Endodermal cell (in vitro differentiated cells): Measurements from ENCODE around the gene NENF. TPM values are rescaled to one million over a fixed set of nuclear protein-coding genes. Genes with fewer than 3 reads are reported as not detected.

ENCODE experiments used
- DNase-seq: peaks from one replicate; pipeline ENCODE4 v3.0.0-alpha.2; 2017
- H3K27ac ChIP-seq: 2 replicates; pipeline ENCODE4 v1.5.1; 2013; ENCODE audit warnings: mild to moderate bottlenecking, low read depth, low read length, moderate library complexity
- H3K27me3 ChIP-seq: 2 replicates; pipeline ENCODE4 v1.6.1; 2013; ENCODE audit warnings: mild to moderate bottlenecking, low read length, moderate library complexity; ENCODE audit not compliant: insufficient read depth, control insufficient read depth, poor library complexity, severe bottlenecking
- H3K36me3 ChIP-seq: 2 replicates; pipeline ENCODE4 v1.7.0; 2013; ENCODE audit warnings: mild to moderate bottlenecking, low read length, moderate library complexity; ENCODE audit not compliant: control insufficient read depth, insufficient read depth
- H3K4me1 ChIP-seq: one replicate; pipeline ENCODE4 v1.7.0; 2013; ENCODE audit warnings: low read length; ENCODE audit not compliant: control insufficient read depth, insufficient read depth
- H3K4me3 ChIP-seq: 2 replicates; pipeline ENCODE4 v1.5.1; 2013; ENCODE audit warnings: mild to moderate bottlenecking, low read length, moderate library complexity
- H3K9ac ChIP-seq: 2 replicates; pipeline ENCODE4 v1.6.1; 2013; ENCODE audit warnings: mild to moderate bottlenecking, low read length, moderate library complexity; ENCODE audit not compliant: poor library complexity, severe bottlenecking; ENCODE audit errors: extremely low read depth
- H3K9me3 ChIP-seq: 2 replicates; pipeline ENCODE4 v1.6.1; 2013; ENCODE audit warnings: mild to moderate bottlenecking, low read length, moderate library complexity; ENCODE audit not compliant: control insufficient read depth
- H3K27ac Mint-ChIP-seq: 2 replicates; pipeline ENCODE4 v1.8.0; 2020; ENCODE audit warnings: mixed read lengths
- H3K27me3 Mint-ChIP-seq: 2 replicates; pipeline ENCODE4 v1.8.0; 2021; ENCODE audit warnings: mild to moderate bottlenecking, mixed read lengths; ENCODE audit not compliant: insufficient read depth
- H3K36me3 Mint-ChIP-seq: 2 replicates; pipeline ENCODE4 v1.8.0; 2020; ENCODE audit warnings: low read depth, mixed read lengths
- H3K4me1 Mint-ChIP-seq: 2 replicates; pipeline ENCODE4 v1.8.0; 2020; ENCODE audit warnings: mixed read lengths
- H3K4me3 Mint-ChIP-seq: 2 replicates; pipeline ENCODE4 v1.8.0; 2020; ENCODE audit warnings: mild to moderate bottlenecking, moderate library complexity, mixed read lengths
- H3K9me3 Mint-ChIP-seq: 2 replicates; pipeline ENCODE4 v1.8.0; 2020; ENCODE audit warnings: mild to moderate bottlenecking, mixed read lengths
- WGBS, 2 experiments: methylation state at CpG; one replicate each; pipeline versions ENCODE4 v1.1.5 to v1.1.7; 2013; ENCODE audit warnings: missing lambda C conversion rate in 2 of 2, mixed read lengths in 1 of 2; ENCODE audit not compliant: insufficient coverage in 1 of 2, insufficient read length in 1 of 2; 5-methylcytosine and 5-hydroxymethylcytosine counted together
- total RNA-seq, 2 donors: library from RNA; stranded (reverse); fragmentation: NEBNext Ultra II Directional in 1 of 2; extraction: Animal tissue kit (Norgen Biotek cat#: 25700) in 1 of 2; gene quantifications; 2 replicates in 1 of 2; 3 replicates in 1 of 2; pipeline ENCODE4 v1.2.1, GENCODE V29; 2021
- TF ChIP-seq, protein P1 (sequence below): fragments of 200-600 bp; sonication (generic); conservative IDR thresholded peaks from 2 replicates; pipeline ENCODE4 v1.5.0; 2021; ENCODE audit warnings: antibody characterized with exemption, mild to moderate bottlenecking

Gene NENF
- total RNA-seq, 2 donors from 2014 or later = 27.0 to 35.3 TPM

DNA sequence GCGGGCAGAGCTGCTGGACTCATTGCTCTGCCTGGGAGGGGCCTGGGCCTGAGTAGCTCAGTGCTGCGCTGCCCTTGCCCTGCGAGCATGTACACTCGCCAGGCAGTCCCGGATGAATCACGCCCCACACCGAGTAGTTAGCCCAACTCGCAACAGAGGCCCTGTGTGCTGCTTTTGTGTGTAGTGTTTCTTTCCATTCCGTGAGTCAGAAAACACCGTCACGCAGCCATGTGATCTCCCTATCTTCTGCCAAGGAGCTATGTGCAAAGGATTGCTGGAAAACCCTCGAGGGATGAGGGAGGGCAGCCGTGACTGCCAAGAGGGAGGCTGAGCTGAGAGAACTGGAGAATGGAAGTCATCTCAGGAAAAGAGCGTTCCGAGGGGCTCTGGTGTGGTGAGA lies 37.3 kb downstream of the NENF start:
- TF ChIP-seq, protein P1, sequence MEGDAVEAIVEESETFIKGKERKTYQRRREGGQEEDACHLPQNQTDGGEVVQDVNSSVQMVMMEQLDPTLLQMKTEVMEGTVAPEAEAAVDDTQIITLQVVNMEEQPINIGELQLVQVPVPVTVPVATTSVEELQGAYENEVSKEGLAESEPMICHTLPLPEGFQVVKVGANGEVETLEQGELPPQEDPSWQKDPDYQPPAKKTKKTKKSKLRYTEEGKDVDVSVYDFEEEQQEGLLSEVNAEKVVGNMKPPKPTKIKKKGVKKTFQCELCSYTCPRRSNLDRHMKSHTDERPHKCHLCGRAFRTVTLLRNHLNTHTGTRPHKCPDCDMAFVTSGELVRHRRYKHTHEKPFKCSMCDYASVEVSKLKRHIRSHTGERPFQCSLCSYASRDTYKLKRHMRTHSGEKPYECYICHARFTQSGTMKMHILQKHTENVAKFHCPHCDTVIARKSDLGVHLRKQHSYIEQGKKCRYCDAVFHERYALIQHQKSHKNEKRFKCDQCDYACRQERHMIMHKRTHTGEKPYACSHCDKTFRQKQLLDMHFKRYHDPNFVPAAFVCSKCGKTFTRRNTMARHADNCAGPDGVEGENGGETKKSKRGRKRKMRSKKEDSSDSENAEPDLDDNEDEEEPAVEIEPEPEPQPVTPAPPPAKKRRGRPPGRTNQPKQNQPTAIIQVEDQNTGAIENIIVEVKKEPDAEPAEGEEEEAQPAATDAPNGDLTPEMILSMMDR = no peak
- no peaks in the 10 kb centered on the region for H3K4me1 ChIP-seq
- Mint-ChIP-seq H3K27ac (no peak overlapping the region), H3K27me3 (peaks cover 3% of the 10 kb centered on the region), H3K9me3 (no peaks in the 10 kb centered on the region), H3K36me3 (no peaks in the 10 kb centered on the region), H3K4me1 (no peaks in the 10 kb centered on the region), H3K4me3 (no peak overlapping the region)
- no peak for DNase-seq
- H3K4me3 ChIP-seq = no peak overlapping the region
- no peaks in the 10 kb centered on the region for H3K36me3 ChIP-seq
- WGBS, 2 experiments = 93% methylated on average over 12 to 15 of the region's 15 CpGs
- H3K27me3 ChIP-seq = no peaks in the 10 kb centered on the region
- H3K27ac ChIP-seq = no peak overlapping the region
- H3K9me3 ChIP-seq = no peaks in the 10 kb centered on the region
- no peak overlapping the region for H3K9ac ChIP-seq

DNA sequence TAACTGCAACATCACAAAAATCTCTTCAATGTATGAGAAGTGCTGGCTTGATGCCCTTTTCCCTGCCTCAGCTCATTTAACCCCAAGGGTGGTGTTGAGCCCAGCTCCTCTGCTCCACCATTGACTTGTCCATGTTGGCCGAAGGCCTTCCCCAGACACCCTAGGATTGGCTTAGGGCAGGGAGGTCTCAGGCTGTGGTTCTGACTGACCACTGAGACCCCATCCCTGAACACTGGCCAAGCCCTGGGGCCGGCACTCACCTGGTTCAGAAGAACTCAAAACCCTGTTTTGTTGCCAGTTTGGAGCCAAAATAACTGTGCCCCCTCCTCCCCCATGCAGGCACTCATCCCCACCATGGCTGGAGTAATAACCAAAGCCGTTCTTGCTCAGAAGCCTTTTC lies 38.6 kb downstream of the NENF start:
- Mint-ChIP-seq H3K9me3 (no peaks in the 10 kb centered on the region), H3K4me3 (no peak overlapping the region), H3K27ac (no peak overlapping the region), H3K36me3 (no peaks in the 10 kb centered on the region), H3K27me3 (peaks cover 3% of the 10 kb centered on the region), H3K4me1 (no peaks in the 10 kb centered on the region)
- no peak overlapping the region for H3K27ac ChIP-seq
- no peaks in the 10 kb centered on the region for H3K4me1 ChIP-seq
- H3K27me3 ChIP-seq = no peaks in the 10 kb centered on the region
- no peaks in the 10 kb centered on the region for H3K36me3 ChIP-seq
- H3K9me3 ChIP-seq = no peaks in the 10 kb centered on the region
- TF ChIP-seq, protein P1 = no peak
- no peak overlapping the region for H3K4me3 ChIP-seq
- no peak for DNase-seq
- 82 to 99% methylated on average over 2 to 3 of the region's 3 CpGs for WGBS, 2 experiments
- H3K9ac ChIP-seq = no peak overlapping the region

DNA sequence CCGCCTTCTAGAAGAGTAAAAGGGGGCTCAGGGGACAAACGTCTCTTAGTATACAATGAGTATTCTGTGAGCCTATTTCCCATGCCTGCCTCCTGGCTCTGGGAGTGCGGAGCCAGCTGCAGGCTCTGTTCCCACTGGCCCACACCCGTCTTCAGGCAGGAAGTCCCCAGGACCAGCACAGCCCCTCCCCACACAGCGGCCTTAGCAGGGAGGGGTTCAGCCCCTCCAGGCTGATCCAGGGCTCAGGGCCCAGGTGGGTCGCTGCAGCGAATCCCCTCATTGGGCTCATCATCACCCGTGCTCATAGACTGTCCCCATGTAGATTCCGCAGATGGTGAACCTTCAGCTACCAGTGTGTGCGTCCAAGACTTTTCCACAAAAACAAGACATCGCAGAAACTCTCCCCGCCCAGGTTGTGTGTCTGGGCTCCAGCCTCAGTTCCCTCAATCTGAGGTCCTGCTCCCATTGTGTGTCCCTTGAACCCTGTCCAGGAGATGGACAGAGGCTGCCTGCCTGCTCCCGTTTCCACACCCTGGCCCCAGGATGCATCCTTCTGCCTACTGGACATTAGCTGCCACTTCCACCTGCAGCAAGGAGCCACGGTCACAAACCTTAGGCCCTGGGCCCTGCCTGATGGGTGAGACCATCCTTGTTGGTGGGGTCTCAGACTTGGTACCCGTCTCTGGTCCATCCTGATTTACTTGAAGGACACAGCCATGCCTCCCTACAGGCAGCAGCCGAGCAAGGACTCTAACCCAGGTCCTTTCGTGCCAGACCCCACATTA lies 39.4 kb downstream of the NENF start:
- Mint-ChIP-seq H3K9me3 (no peaks in the 10 kb centered on the region), H3K27ac (no peak overlapping the region), H3K4me1 (peaks cover 2% of the 10 kb centered on the region), H3K36me3 (no peaks in the 10 kb centered on the region), H3K4me3 (no peak overlapping the region), H3K27me3 (peaks cover 3% of the 10 kb centered on the region)
- Histone ChIP-seq H3K4me1 (no peaks in the 10 kb centered on the region), H3K4me3 (no peak overlapping the region), H3K36me3 (no peaks in the 10 kb centered on the region), H3K27me3 (no peaks in the 10 kb centered on the region), H3K9ac (no peak overlapping the region), H3K27ac (no peak overlapping the region), H3K9me3 (no peaks in the 10 kb centered on the region)
- TF ChIP-seq, protein P1 = no peak
- no peak for DNase-seq
- WGBS, 2 experiments = 94 to 97% methylated on average over 10 to 17 of the region's 17 CpGs
